RWPE2 (cell line): ENCODE results near the gene EFNA1.

Source experiments
- ATAC-seq: fragments of 200-7000 bp; cut with Tn5 transposase; 3 replicates; pipeline ENCODE4 v1.9.1; 2021; ENCODE audit warnings: low read depth
- DNase-seq: peaks from one replicate; pipeline ENCODE4 v3.0.0-alpha.2; 2020; ENCODE audit warnings: low spot score
- H3K27ac ChIP-seq: fragments of 450-650 bp; 2 replicates; pipeline ENCODE4 v1.5.1; 2017; ENCODE audit warnings: mild to moderate bottlenecking; ENCODE audit not compliant: poor library complexity, severe bottlenecking
- H3K27me3 ChIP-seq: fragments of 250-450 bp; sonication (Bioruptor Pico); 2 replicates; pipeline ENCODE4 v1.5.1; 2021; ENCODE audit warnings: mild to moderate bottlenecking, moderate library complexity; ENCODE audit not compliant: insufficient read depth, poor library complexity, severe bottlenecking
- H3K36me3 ChIP-seq: fragments of 250-450 bp; sonication (Bioruptor Pico); 2 replicates; pipeline ENCODE4 v1.5.1; 2020; ENCODE audit warnings: low read depth, mild to moderate bottlenecking, moderate library complexity
- H3K4me1 ChIP-seq: fragments of 250-450 bp; sonication (Bioruptor Pico); 2 replicates; pipeline ENCODE4 v1.5.1; 2021; ENCODE audit warnings: mild to moderate bottlenecking, moderate library complexity; ENCODE audit not compliant: insufficient read depth, poor library complexity, severe bottlenecking
- H3K4me3 ChIP-seq: fragments of 250-450 bp; sonication (Bioruptor Pico); 2 replicates; pipeline ENCODE4 v1.5.1; 2021; ENCODE audit warnings: mild to moderate bottlenecking, moderate library complexity; ENCODE audit not compliant: severe bottlenecking
- H3K9me3 ChIP-seq: fragments of 250-450 bp; sonication (Bioruptor Pico); 2 replicates; pipeline ENCODE4 v1.5.1; 2021; ENCODE audit warnings: mild to moderate bottlenecking, moderate library complexity; ENCODE audit not compliant: severe bottlenecking
- TF ChIP-seq, protein P1 (sequence below): fragments of 450-650 bp; IDR thresholded peaks from one replicate; pipeline ENCODE4 v1.5.1; 2017; ENCODE audit warnings: mild to moderate bottlenecking, moderate library complexity; ENCODE audit not compliant: poor library complexity, severe bottlenecking

EFNA1 gene

DNA sequence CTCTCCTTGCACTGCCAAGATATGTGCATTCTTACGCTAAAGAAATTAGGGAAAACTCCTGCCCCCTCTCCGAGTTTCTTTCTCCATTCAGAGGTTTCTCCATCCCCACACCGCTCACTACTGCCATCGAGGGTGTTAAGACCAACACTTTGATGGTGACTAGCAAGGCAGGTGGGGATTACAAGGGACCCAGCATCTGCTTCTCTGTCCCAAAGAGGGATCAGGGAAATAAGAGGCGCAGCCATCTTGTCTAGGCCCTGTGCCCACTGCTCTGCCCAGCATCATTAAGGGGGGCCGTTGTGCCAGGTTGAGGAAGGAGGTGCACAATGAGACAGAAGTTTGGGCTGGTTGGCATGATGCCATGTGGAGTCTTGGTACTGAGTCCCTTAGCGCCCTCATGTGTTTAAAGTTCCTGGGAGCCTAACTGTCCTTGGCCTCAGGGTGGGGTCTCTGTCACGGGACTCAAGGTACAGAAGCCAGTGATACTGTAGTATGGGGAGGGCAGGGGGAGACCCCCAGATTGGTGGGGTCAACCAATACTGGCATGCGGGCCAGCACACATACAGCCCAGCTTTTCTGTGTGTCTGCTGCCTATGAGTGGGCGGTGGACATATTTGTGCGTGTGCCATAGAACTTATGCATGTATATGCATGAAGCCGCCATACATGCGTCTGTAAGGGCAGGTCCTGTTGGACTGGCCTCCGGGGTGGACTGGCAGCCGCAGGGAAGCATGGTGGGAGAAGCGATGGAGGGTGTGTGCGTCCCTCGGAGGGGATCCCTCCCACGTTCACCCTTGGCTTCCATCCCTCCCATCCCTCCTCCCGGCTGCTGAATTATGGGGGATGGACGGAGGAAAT lies 43.6 kb upstream of the EFNA1 start:
- Histone ChIP-seq H3K4me1 (peaks cover 14% of the 10 kb centered on the region), H3K36me3 (no peaks in the 10 kb centered on the region), H3K9me3 (no peaks in the 10 kb centered on the region), H3K27me3 (peaks cover 34% of the 10 kb centered on the region), H3K4me3 (peak overlapping the region; percentile 56), H3K27ac (peak overlapping the region; percentile 63)
- no peak for DNase-seq
- no peak; the same call in 2 of the 3 replicates for ATAC-seq
- TF ChIP-seq, protein P1, sequence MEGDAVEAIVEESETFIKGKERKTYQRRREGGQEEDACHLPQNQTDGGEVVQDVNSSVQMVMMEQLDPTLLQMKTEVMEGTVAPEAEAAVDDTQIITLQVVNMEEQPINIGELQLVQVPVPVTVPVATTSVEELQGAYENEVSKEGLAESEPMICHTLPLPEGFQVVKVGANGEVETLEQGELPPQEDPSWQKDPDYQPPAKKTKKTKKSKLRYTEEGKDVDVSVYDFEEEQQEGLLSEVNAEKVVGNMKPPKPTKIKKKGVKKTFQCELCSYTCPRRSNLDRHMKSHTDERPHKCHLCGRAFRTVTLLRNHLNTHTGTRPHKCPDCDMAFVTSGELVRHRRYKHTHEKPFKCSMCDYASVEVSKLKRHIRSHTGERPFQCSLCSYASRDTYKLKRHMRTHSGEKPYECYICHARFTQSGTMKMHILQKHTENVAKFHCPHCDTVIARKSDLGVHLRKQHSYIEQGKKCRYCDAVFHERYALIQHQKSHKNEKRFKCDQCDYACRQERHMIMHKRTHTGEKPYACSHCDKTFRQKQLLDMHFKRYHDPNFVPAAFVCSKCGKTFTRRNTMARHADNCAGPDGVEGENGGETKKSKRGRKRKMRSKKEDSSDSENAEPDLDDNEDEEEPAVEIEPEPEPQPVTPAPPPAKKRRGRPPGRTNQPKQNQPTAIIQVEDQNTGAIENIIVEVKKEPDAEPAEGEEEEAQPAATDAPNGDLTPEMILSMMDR = no peak

DNA sequence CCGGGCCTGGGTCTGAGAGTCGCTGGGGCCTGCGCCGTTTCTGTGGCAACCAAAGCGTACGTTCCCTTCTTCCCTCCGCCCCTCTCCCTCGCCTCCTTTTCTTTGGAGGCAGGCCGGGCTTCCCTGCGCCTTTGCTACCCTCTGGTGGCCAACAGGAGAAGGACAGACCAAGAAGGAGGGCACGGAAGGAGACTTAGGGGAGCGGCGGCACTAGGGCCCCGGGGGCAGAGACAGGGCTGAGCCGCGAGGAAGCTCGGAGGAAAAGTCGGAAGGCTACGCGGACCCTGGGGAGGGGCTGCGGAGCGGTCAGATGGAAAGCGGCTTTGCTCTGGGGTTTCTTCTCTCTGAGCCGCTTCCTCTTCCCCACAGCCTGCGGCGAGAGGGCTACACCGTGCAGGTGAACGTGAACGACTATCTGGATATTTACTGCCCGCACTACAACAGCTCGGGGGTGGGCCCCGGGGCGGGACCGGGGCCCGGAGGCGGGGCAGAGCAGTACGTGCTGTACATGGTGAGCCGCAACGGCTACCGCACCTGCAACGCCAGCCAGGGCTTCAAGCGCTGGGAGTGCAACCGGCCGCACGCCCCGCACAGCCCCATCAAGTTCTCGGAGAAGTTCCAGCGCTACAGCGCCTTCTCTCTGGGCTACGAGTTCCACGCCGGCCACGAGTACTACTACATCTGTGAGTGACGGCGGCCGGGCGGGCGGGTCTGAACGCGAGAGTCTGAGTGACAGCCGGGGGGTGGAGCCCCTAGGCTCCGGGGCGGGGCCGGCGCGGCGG lies 42.8 kb upstream of the EFNA1 start:
- Histone ChIP-seq H3K27ac (peak overlapping the region; percentile 63), H3K36me3 (no peaks in the 10 kb centered on the region), H3K4me1 (peaks cover 14% of the 10 kb centered on the region), H3K4me3 (peak overlapping the region; percentile 56), H3K27me3 (peaks cover 26% of the 10 kb centered on the region), H3K9me3 (no peaks in the 10 kb centered on the region)
- ATAC-seq = peak; percentile 71
- DNase-seq = peak; percentile 95
- TF ChIP-seq, protein P1 = peak; percentile 94

DNA sequence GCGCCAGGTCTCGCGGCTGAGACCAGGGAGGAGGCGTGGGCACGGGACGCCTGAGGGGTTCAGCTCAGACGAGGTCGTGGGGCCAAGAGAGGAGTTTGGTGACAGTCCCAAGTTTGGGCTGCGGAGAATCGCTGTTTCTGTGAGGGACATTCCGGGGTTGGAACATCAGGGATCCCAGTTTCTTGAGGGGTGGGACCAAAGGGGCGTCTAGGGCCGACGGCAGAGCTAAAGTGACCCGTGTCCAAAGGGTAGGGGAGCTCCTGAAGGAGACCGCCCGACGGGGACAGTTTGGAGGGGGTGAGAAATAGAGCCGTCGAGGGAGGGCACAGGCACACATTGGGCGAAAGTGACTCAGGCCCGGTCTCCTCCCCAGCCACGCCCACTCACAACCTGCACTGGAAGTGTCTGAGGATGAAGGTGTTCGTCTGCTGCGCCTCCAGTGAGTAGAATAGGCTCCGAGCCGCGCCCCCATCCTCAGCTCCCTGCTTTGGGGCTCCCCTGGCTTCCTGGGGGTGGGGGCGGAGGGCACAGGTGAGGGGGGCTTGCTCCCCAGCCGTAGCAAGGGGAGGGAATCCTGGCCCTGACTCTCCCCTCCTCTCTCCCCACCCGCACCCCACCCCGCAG lies 42.1 kb upstream of the EFNA1 start:
- Histone ChIP-seq H3K4me3 (peak overlapping the region; percentile 56), H3K27ac (peak overlapping the region; percentile 63), H3K4me1 (peaks cover 14% of the 10 kb centered on the region), H3K27me3 (peaks cover 19% of the 10 kb centered on the region), H3K9me3 (no peaks in the 10 kb centered on the region), H3K36me3 (no peaks in the 10 kb centered on the region)
- TF ChIP-seq, protein P1 = no peak
- ATAC-seq (peak; percentile 55), DNase-seq (peak; percentile 90)

DNA sequence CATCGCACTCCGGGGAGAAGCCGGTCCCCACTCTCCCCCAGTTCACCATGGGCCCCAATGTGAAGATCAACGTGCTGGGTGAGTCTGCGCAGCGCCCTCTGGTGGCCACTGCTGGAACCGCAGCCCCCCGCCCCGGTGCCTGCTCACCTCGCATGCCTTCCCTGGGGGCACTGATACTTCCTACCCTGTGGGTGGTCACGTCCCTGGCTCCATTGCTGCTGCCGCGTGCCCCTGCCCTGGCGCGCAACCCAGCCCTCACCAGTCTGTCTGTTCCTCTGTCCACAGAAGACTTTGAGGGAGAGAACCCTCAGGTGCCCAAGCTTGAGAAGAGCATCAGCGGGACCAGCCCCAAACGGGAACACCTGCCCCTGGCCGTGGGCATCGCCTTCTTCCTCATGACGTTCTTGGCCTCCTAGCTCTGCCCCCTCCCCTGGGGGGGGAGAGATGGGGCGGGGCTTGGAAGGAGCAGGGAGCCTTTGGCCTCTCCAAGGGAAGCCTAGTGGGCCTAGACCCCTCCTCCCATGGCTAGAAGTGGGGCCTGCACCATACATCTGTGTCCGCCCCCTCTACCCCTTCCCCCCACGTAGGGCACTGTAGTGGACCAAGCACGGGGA lies 41.4 kb upstream of the EFNA1 start:
- peak; percentile 68 for DNase-seq
- H3K4me3 ChIP-seq = peak overlapping the region; percentile 56
- no peak for ATAC-seq

More for the DNA sequence above, 41.4 kb upstream of the EFNA1 start:
- H3K27ac ChIP-seq = peak overlapping the region; percentile 63
- no peaks in the 10 kb centered on the region for H3K9me3 ChIP-seq
- TF ChIP-seq, protein P1 = peak; percentile 96
- H3K4me1 ChIP-seq = peaks cover 14% of the 10 kb centered on the region
- peaks cover 13% of the 10 kb centered on the region for H3K27me3 ChIP-seq
- H3K36me3 ChIP-seq = no peaks in the 10 kb centered on the region
